Stimulated activated CD4-positive, alpha-beta T cell treated with anti-CD3 and anti-CD28 coated beads, TNF-alpha, amount 100 ng/mL, for 4 hours (primary cell): ENCODE data around the gene NUP85.
A peak's percentile ranks its signal among the peaks of the same experiment; 100 is the strongest.
"Not testable (repeated sequence)": the region's sequence is repeated elsewhere in the genome, so short reads cannot be mapped to it uniquely, and the experiment has no call there.

Source experiments
- DNase-seq, 3 experiments: peaks; one replicate each; pipeline ENCODE4 v3.0.0-alpha.2; 2020; ENCODE audit warnings: low read depth in 3 of 3

The NUP85 gene, protein sequence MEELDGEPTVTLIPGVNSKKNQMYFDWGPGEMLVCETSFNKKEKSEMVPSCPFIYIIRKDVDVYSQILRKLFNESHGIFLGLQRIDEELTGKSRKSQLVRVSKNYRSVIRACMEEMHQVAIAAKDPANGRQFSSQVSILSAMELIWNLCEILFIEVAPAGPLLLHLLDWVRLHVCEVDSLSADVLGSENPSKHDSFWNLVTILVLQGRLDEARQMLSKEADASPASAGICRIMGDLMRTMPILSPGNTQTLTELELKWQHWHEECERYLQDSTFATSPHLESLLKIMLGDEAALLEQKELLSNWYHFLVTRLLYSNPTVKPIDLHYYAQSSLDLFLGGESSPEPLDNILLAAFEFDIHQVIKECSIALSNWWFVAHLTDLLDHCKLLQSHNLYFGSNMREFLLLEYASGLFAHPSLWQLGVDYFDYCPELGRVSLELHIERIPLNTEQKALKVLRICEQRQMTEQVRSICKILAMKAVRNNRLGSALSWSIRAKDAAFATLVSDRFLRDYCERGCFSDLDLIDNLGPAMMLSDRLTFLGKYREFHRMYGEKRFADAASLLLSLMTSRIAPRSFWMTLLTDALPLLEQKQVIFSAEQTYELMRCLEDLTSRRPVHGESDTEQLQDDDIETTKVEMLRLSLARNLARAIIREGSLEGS

DNA sequence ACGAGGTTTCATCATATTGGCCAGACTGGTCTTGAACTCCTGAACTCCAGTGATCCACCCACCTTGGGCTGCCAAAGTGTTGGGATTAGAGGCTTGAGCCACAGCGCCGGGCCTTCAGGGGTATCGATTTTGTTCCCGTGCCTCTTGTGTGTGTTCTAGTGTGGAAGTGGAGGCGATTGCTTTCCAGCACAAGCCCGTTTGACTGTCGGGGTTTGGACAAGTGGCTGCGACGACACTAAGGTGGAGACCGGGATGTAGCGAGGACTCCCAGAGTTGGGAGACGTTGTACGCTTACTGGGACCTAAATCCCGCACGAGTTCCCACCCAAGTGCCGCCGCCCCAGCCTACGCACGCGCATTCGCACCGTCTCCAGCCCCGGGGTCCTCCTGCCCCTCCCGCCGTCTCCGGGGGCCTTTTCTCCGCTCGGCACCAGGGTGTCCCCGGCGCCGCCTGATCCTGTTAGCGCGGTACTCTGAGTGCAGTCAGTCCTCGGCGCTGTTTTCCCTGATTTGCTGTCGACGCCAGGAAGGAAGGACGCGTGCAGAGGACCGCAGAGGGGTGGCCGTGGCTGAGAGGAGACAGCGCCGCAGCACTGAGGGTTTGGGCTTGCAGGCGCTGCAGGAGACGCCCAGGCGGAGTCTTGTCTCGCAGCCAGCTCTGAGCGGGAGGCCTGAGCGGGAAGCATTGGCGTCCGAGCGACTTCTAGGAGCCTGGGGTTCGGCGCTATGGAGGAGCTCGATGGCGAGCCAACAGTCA, at the start of gene NUP85:
Gene NUP85, plus strand, starts transcription at position 643 of the 756 bp plus-strand sequence. Its CDS starts 83 bp downstream, at position 726.
- peak; percentile 85 to 89 (median 86) for DNase-seq

DNA sequence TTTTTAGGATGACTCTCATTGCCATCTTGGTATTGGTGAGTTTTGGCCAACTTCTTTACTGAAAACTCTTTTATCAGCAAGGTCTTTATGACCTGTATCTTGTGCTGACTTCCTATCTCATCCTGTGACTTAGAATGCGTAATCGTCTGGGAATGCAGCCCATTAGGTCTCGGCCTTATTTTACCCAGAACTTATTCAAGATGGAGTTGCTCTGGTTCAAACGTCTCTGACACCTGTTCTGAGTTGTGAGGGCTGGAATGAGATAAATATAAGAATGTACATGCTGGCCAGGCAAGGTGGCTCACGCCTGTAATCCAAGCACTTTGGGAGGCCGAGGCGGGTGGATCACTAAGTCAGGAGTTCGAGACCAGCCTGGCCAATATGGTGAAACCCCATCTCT, 47.0 kb upstream of the NUP85 start:
- not testable (repeated sequence) for DNase-seq

DNA sequence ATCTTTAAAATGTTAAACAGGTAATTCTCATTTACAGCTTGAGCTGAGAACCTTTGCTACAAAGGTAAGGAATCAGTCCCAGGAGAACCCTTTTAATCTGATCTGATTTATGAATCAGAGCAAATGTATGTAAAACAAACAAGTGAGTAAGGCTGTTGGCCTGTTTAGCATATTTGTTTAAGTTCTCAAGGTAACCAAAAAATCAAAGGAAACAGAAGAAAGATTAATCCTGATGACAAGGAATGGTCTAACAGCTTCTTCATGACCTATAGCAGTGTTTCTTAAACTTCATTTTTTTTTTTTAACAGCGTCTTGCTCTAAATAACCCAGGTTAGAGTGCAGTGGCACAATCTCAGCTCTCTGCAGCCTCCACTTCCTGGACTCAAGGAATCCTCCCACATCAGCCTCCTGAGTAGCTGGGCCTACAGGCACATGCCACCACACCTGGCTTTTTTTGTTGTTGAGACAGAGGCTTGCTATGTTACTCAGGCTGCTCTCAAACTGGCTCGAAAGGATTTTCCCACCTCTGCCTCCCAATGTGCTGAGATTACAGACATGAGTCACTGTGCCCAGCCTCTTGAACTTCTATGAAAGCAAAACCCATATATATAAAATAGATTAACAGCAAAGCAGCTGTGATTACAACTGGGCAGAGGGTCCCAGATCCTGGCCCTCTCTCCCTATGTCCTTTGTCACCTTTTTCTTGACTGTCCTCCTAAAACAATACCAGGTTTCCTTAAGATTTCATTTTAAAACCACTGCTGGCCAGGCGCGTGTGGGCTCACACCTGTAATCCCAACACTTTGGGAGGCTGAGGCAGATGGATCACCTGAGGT, 46.1 kb upstream of the NUP85 start:
- DNase-seq = no peak

DNA sequence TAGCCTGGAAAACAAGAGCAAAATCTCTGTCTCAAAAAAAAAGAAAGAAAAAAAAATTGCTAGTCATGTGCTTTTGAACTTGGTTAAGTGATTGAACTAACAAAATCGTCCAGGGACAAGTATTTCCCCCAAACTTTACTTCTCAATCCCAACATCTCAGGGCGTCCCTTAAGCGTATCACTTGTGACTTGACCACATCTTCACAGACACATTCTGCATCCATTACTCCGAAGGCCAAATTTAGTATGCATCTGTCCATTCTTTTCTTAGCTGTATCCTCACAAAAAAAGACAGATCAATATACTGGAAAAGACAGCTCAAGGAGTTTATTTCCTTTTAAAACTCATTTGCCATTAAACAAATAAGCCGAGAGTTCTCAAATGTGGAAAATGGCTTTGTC, 45.3 kb upstream of the NUP85 start:
- no peak for DNase-seq

DNA sequence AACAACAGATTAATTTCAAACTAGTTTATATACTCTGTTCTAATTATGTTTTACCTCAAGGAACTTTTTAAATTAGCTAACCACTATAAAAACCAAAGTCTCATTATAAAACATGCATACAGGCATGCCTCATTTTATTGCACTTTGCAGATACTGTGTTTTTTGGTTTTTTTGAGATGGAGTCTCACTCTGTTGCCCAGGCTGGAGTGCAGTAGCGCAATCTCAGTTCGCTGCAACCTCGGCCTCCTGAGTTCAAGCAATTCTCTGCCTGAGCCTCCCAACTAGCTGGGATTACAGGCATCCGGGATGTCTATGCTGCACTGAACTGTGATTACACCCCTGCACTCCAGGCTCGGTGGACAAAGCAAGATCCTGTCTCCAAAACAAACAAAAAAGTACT, 42.4 kb upstream of the NUP85 start:
- no peak for DNase-seq

DNA sequence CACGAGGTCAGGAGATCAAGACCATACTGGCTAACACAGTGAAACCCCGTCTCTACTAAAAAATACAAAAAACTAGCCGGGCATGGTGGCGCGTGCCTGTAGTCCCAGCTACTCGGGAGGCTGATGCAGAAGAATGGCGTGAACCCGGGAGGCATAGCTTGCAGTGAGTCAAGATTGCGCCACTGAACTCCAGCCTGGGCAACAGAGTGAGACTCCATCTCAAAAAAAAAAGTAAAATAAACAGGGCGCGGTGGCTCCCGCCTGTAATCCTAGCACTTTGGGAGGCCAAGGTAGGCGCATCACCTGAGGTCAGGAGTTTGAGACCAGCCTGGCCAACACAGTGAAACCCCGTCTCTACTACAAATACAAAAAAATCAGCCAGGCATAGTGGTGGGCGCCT, 40.9 kb upstream of the NUP85 start:
- DNase-seq = not testable (repeated sequence)

DNA sequence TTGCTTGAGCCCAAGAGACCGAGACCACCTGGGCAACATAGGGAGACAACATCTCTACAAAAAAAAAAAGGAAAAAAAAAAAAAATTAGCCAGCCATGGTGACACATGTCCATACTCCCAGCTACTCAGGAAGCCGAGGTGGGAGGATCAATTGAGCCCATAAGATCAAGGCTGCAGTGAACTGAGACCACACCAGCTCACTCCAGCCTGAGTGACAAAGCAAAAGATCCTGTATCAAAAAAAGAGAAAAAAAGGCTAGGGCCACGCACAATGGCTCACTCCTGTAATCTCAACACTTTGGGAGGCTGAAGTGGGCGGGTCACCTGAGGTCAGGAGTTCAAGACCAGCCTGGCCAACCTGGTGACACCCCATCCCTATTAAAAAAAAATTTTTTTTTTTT, 36.5 kb upstream of the NUP85 start:
- DNase-seq = no peak

DNA sequence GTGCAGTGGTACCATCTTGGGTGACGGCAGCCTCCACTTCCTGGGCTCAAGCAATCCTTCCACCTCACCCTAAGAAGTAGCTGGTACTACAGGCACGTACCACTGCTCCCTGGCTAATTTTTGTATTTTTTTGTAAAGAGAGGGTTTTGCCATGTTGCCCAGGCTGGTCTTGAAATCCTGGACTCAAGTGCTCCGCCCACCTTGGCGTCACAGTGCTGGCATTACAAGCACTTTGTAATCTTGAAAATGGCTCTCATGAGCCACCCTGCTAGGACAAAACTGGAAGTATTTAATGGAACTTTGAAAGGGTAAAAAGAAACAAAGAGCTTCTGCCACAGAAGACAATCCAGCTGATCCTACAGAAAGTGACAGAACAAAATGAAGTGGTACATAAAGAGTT, 32.0 kb upstream of the NUP85 start:
- no peak for DNase-seq

DNA sequence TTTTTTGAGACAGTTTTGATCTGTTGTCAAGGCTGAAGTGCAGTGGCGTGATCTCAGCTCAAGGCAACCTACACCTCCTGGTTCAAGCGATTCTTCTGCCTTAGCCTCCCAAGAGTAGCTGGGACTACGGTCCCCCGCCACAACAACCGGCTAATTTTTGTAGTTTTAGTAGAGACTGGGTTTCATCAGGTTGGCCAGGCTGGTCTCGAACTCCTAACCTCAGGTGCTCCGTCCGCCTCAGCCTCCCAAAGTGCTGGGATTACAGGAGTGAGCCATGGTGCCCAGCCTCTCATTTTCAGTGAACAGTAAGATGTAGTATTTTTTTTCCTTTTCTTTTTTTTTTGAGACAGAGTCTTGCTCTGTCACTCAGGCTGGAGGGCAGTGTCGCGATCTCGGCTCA, 30.5 kb upstream of the NUP85 start:
- DNase-seq = no peak

DNA sequence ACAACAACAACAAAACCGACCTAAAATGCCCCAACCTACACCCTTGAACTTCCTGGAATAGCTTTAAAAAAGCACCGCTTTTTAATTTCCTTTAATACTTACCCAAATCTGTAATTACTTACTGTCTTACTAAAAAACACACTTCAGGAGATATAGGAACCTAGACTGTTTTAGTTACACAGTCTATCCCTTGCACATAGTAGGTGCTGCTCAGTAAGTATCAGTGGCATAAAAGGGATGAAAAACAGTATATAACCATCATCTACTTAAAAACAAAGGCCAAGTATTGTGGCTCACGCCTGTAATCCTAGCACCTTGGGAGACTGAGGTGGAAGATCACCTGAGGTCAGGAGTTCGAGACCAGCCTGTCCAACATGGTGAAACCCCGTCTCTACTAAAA, 28.9 kb upstream of the NUP85 start:
- no peak for DNase-seq

DNA sequence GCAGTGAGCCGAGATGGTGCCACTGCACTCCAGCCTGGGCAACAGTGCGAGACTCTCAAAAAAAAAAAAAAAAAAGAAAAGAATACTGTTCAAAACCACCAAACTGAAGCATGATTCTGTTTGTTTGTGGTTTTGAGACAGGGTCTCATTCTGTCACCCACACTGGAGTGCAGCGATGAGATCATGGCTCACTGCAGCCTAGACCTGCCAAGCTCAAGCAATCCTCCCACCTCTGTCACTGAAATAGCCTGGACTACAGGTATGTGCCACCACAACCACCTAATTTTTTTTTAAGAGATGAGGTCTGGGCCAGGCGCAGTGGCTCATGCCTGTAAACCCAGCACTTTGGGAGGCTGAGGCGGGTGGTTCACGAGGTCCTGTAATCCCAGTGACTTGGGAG, 27.0 kb upstream of the NUP85 start:
- DNase-seq = no peak

DNA sequence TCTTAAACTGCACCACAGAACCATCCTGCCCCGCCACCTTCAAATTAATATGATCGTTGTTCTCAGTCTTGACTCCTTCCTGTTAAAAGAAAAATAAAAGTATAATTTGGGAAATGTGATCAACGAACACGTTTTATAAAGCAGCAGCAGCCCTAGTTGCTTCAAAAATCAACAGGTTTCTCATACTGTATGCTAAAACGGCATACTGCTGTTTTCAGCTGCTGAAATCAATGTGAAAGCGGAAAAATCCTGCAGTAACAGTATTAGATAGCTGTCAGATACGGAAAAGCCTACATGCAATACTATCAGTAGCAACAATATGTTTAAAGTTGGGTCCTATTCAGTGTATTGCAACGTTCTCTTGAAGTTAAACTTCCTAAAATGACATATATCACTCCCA, 24.4 kb upstream of the NUP85 start:
- no peak for DNase-seq

DNA sequence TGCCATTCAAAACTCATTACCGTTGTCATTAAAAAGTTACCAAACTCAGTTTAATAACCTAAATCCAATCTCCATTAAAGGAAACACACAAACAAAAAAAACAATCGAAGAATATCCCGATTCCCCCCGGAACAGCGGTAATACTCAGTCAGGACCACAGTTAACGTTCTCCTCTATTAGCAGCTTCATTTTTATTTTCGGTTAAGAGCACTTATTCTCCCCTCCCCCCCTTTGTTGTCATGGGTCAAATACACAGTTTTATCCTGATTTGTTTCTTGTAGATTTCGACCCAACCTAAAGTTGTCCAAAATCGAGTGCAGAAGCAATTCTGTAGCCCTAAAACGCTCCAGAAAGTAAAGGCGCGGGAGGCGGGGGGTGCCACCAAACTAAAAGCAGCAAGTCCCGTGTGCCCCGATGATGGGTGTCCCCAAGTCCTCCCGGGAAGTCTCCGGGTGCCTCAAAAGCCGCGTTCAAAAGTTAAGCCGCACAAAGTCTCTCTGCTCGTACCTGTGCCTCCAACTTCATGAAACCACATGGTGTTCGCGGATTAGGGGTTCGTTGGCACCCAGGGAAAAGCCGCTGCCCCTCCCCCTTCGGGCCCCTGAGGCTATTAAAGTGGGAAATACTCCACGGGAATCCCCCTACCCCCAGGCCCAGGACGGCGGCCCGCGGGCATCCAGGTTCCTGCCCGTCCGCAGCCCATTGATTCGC, 23.7 kb upstream of the NUP85 start:
- DNase-seq = peak in 2 of 3 experiments; percentile 11 to 23

DNA sequence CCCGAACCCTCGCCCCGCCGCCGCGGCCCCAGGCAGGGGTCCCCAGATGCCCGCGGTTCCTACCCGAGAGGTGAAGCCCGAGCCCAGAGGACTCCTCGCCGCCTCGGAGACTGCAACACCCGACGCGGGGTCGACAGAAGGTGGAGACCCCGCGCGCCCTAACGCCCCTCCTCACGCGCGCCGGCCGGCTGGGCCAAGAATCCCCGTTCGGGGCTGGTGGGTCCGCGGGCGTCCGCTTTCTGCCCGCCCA, 23.2 kb upstream of the NUP85 start:
- DNase-seq = no peak

DNA sequence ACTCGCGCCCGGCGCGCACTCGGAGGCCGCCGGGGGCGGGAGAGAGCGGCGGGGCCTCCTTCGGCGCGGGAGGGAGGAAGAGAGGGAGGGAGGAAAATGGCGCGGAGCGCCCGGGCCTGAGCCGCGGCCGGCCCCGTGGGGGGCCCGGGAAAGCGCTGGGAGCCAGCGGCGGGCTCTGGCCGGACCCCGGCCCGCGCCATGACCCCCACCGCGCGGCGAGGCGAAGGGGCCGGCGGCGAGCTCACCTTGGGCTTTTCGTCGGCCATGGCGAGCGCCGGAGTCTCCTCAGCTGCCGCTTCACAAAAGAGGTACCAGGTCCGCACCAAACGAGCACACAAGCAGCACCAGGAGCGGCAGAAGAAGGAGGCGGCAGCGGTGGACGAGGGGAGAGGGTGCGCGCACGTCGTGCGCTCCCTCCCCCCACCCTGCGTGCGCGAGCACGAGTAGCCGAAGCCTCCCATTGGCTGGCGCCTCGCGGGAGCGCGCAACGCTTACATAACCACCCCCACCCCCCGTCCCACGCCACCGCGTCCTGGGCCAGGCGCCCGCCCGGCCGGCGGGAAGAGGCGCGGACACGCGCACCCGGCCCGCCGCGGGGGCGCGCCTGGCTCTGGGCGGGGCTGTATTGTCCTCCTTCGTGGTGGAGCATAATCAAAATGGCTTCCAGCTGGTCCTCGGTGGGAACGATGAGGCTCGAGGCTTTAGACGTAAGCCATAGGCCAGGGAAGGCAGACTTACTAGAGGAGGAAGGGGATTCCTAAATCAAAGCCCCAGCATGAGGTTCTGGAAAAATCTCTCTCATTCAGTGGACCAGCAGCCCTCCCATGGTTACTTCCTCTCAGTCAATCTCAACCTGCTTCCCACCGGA, 22.7 kb upstream of the NUP85 start, which contains the start of gene SUMO2:
Gene SUMO2, minus strand, starts transcription at position 391 of the 868 bp plus-strand sequence. Its CDS starts 125 bp downstream, at position 266.
- DNase-seq = peak; percentile 92 to 94 (median 94)

DNA sequence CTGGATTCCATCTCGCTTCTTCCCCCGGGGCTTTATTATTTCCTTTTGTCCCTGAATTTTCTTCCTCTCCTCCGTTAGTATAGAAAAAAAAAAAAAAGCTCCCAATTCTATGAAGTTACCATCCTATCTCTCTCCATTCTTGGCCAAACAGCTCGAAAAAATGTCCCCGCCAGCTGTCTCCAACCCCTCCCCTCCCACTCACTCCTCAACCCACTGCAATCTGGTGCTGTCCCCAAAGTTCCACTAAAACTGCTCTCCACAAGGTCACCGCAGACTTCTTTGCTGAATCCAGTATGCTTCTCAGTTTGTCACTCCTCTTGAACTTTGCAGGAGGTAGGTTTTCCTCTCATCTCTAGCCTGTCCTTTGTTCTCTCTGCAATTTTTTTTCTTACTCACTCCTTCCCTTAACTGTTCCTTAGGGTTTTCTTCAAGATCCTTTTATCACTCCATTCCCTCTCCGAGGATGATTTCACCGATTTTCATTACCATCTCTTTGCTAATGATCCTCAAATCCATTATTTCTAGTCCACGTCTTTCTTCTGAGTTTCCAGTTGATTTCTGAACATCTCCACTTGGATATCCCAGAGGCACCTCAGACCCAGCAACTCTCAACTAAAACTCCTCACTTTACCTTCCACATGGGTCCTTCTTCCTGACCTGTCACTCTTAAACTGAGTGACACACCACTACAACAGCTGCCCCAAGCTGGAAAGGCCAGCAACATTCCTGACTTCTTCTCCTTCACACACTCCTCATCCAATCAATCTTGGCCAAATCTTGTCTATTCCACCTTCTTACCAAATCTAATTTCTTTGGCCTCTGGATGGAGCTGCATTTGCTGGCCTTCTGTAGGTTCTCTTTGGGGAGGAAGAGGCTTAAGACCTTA, 21.2 kb upstream of the NUP85 start:
- no peak for DNase-seq

DNA sequence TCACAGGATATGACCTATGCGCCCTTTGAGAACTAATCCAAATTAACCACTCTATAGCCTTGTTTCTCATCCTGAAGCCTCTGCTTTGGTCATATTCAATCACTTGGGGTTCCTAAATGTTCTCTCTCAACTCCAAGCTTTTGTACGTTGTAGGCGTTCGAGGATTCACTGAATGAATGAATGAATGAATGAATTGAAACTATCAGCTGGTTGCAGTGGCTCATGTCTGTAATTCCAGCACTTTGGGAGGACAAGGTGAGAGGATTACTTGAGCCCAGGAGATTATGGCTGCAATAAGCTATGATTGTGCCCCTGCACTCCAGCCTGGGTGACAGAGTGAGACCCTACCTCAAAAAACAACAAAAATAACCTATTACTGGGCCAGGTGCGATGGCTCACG, 16.9 kb upstream of the NUP85 start:
- no peak for DNase-seq

DNA sequence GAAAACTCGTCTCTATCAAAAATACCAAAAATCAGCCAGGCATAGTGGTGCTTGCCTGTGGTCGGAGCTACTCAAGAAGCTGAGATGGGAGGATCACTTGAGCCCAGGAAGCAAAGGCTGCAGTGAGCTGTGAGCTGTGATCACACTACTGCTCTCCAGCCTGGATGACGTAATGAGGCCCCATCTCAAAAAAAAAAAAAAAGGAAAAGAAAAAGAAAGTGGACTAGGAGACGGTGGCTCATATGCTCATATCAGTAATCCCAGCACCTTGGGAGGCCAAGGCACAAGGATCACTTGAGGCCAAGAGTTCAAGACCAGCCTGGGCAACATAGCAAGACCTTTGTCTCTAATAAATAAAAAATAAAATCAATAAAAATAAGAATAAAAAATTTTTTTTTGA, 13.9 kb upstream of the NUP85 start:
- DNase-seq = no peak

DNA sequence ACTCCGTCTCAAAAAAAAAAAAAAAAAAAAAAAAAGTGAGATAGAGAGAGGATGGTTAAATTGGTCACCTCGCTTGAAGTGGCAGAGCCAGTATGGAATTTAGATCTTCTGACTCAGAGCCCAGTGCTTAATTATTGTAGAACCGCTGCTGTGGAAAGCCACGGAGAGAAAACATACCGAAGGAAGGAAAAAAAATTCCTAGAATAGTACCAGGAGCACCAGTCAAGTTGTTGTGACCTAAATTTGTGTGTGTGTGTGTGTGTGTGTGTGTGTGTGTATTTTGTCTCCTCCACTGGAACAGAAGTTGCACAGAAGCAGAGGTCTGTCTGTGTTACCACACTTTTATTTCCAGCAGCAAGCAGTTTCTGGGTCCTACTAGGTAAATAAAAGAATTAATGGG, 10.6 kb upstream of the NUP85 start:
- DNase-seq = no peak
